Adipocyte (in vitro differentiated cells): ENCODE measurements around the gene C19orf38.

Experiments used
- DNase-seq: peaks from one replicate; pipeline ENCODE4 v3.0.0-alpha.2; 2015; ENCODE audit warnings: low read depth
- H3K27me3 ChIP-seq: replicated peaks from 2 replicates; pipeline ENCODE4 v1.7.0; 2013; ENCODE audit warnings: mild to moderate bottlenecking, low read length, moderate library complexity; ENCODE audit not compliant: control insufficient read depth, insufficient read depth
- H3K36me3 ChIP-seq: 2 replicates; pipeline ENCODE4 v1.7.0; 2013; ENCODE audit warnings: low read length, mild to moderate bottlenecking, moderate library complexity; ENCODE audit not compliant: control insufficient read depth, insufficient read depth, severe bottlenecking
- H3K4me1 ChIP-seq: 2 replicates; pipeline ENCODE4 v1.7.0; 2013; ENCODE audit warnings: mild to moderate bottlenecking, low read length, moderate library complexity; ENCODE audit not compliant: control insufficient read depth, insufficient read depth
- H3K4me3 ChIP-seq: 2 replicates; pipeline ENCODE4 v1.7.0; 2013; ENCODE audit warnings: mild to moderate bottlenecking, low read length, moderate library complexity
- H3K9ac ChIP-seq: 2 replicates; pipeline ENCODE4 v1.7.0; 2013; ENCODE audit warnings: mild to moderate bottlenecking, low read length, moderate library complexity
- H3K9me3 ChIP-seq: 2 replicates; pipeline ENCODE4 v1.7.0; 2013; ENCODE audit warnings: mild to moderate bottlenecking, low read length, moderate library complexity; ENCODE audit not compliant: control insufficient read depth

The C19orf38 gene

DNA sequence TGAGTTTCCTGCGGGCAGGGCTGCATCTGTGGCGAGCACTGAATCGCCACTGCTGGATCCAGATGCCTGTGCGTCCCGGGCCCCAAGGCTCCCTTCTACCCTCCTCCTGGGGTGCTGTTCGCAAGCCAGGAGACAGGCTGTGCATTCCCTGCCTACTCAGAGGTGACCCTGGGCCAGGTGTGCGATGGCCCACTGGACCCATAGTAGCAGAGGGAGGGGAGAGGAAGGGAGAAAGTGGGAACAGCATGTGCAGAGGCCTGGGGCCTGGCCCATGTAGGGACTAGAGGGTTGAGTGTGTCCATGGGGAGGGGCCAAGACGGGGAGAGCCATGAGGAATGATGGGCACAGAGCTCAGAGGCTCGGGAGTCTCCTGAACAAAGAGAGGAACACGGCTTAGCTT is 50.4 kb downstream of the C19orf38 start:
- H3K4me3 ChIP-seq = no peak overlapping the region
- H3K4me1 ChIP-seq = no peaks in the 10 kb centered on the region
- H3K9ac ChIP-seq = no peak overlapping the region
- no peaks in the 10 kb centered on the region for H3K27me3 ChIP-seq
- H3K9me3 ChIP-seq = no peaks in the 10 kb centered on the region
- no peak for DNase-seq
- no peaks in the 10 kb centered on the region for H3K36me3 ChIP-seq

GRCh38 chr19:10899151-10899653 is 51.0 kb downstream of the C19orf38 start:
- DNase-seq = no peak
- Histone ChIP-seq H3K36me3 (no peaks in the 10 kb centered on the region), H3K4me1 (no peaks in the 10 kb centered on the region), H3K4me3 (no peak overlapping the region), H3K9me3 (no peaks in the 10 kb centered on the region), H3K9ac (no peak overlapping the region), H3K27me3 (no peaks in the 10 kb centered on the region)

DNA sequence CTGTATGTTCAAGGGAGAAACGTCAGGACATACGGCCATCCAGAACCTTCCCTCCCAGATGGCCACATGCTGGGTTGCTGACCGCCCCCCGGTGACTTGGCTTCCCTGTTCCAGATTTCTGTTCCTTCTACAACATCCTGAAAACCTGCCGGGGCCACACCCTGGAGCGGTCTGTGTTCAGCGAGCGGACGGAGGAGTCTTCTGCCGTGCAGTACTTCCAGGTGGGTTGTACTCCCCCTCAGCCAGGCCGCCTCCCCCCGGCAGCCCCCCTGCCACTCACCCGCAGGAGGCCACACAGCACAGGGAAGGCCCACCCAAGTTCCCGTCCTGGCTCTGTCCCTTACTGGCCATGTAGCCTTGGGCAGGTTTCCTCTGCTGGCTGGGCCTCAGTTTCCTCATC is 59.7 kb downstream of the C19orf38 start:
- Histone ChIP-seq H3K9ac (no peak overlapping the region), H3K36me3 (peaks cover 40% of the 10 kb centered on the region), H3K27me3 (no peaks in the 10 kb centered on the region), H3K4me3 (no peak overlapping the region), H3K9me3 (no peaks in the 10 kb centered on the region), H3K4me1 (no peaks in the 10 kb centered on the region)
- no peak for DNase-seq

GRCh38 chr19:10908380-10908960 is 60.3 kb downstream of the C19orf38 start:
- peaks cover 41% of the 10 kb centered on the region for H3K36me3 ChIP-seq
- no peak overlapping the region for H3K9ac ChIP-seq
- no peaks in the 10 kb centered on the region for H3K27me3 ChIP-seq
- no peaks in the 10 kb centered on the region for H3K9me3 ChIP-seq
- no peaks in the 10 kb centered on the region for H3K4me1 ChIP-seq
- no peak overlapping the region for H3K4me3 ChIP-seq
- DNase-seq = no peak

DNA sequence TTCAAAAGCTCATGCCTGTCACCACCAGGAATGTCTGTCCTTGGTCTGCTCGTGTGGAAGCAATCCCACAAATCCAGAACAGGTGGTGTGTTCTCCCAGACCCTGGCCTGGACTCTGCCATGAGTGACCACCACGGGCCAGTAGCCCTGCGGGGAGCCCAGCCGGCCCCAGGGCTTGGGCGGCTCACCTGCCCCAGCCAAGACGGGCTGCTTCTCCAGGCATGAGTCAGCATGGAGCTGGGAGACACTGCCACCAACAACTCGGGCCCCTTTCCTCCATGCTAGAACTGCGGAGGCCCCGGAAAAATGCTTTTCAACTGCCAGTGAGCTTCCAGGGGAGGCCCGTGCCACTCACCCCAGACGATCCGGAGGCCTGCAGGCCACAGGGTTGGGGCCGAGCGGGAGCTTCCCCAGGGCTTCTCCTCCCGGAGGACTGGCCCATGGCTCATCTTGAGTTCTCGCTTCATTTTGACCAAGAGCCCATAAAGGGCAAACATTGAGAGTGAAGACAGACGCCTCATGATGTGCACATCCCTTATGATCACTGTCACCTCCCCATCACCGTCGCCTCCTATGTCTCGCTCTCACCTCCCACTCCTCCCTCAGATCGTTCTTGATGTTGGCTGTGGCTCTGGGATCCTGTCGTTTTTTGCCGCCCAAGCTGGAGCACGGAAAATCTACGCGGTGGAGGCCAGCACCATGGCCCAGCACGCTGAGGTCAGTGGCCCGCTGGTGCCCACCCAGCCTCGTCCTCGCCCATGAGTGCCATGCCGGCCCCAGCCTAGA is 63.6 kb downstream of the C19orf38 start:
- DNase-seq = no peak
- no peak overlapping the region for H3K4me3 ChIP-seq
- peaks cover 47% of the 10 kb centered on the region for H3K36me3 ChIP-seq

DNA sequence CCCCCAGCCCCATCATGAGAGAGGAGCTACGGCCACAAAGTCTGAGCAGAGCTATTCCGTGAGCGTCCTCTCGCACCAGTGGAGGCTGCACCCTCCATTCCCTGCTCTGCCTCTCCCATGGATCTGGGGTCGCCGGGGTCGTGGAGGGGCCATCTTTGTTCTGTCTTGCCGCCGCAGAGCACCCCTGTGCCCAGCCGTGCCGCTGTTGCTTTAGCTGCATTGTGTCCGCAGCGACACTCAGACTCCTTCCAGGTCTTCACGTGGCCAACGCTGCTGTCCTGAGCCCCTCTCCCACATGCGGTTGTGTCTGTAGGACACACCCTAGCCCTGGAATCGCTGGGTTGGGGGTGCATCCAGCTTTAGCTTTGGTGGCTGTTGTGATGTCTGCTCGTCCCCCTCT is 64.4 kb downstream of the C19orf38 start:
- no peak overlapping the region for H3K4me3 ChIP-seq
- H3K36me3 ChIP-seq = peaks cover 48% of the 10 kb centered on the region
- no peaks in the 10 kb centered on the region for H3K9me3 ChIP-seq
- DNase-seq = no peak
- H3K27me3 ChIP-seq = no peaks in the 10 kb centered on the region
- peaks cover 14% of the 10 kb centered on the region for H3K4me1 ChIP-seq
- no peak overlapping the region for H3K9ac ChIP-seq

More for the DNA sequence above, 63.6 kb downstream of the C19orf38 start:
- Histone ChIP-seq H3K9ac (no peak overlapping the region), H3K27me3 (no peaks in the 10 kb centered on the region), H3K9me3 (no peaks in the 10 kb centered on the region), H3K4me1 (peaks cover 14% of the 10 kb centered on the region)

DNA sequence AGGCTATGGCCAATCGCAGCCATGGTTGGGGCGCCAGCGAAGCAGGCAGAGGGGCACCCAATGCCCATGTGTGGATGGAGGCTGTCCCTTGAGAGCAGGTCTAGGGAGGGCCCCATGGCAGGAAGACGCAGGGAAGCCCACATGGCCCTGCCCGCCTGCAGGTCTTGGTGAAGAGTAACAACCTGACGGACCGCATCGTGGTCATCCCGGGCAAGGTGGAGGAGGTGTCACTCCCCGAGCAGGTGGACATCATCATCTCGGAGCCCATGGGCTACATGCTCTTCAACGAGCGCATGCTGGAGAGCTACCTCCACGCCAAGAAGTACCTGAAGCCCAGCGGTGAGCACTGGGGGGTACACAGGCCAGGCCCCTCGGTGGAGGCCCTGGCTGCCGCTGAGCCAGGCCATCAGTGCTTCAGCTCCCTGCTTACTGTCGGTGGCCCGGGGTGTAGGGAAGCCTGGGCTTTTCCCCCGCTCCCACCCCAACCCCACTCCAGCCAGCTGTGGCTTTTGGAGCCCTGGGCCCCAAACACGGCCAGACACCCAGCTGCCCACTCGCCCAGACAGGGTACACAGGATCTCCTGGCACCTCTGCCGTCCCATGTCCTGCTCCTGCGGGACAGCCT is 65.6 kb downstream of the C19orf38 start:
- Histone ChIP-seq H3K4me1 (peaks cover 14% of the 10 kb centered on the region), H3K27me3 (no peaks in the 10 kb centered on the region), H3K4me3 (no peak overlapping the region), H3K9ac (no peak overlapping the region), H3K9me3 (no peaks in the 10 kb centered on the region), H3K36me3 (peaks cover 36% of the 10 kb centered on the region)
- DNase-seq = no peak

DNA sequence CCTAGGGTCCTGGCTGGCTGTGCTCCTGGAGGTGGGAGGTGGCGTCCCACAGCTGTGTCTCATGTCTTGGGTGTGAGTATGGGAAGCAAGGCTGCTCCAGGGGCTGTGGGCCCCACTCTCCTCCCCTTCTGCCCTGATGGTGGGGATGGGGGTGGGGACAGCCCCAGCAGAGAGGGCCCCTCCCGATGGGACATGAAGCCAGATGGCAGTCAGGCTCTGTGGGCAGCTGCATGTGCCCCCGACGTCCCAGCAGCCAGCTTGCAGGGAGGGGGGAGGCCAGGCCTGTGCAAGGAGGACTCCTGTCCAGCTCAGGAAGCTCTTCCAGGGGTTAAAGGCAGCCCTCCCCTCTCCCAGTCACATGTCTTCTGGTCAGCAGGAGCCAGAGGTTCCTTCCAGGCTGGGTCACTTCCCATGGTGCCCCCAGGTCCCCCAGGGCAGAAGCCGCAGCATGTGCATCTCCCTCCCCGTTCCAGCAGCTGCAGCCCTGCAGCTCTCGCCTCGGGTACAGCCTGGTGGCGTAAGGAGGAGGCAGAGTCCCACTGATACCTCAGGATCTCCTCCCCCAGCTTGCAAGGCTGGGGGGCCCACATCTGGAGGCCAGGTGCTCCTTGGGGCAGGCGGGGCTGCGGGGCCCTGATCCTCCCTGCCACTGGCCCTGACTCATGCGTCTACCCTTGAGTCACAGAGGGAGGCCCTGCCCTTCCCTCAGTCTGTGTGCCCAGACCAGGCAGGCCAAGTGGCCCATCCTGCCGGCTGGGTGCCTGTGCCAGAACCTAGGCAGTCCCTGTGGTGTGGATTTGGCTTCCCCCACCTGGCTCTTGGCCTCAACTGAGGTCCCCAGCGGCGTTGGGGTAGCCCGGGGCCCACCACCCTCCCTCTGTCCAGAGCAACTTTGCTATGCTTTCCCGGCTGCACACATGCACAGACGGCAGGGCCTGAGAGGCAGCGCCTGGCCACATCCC is 67.2 kb downstream of the C19orf38 start:
- no peaks in the 10 kb centered on the region for H3K27me3 ChIP-seq
- H3K9me3 ChIP-seq = no peaks in the 10 kb centered on the region
- H3K9ac ChIP-seq = peak overlapping the region; percentile 7
- peaks cover 40% of the 10 kb centered on the region for H3K36me3 ChIP-seq
- no peak overlapping the region for H3K4me3 ChIP-seq
- peak; percentile 82 for DNase-seq
- H3K4me1 ChIP-seq = peaks cover 14% of the 10 kb centered on the region

DNA sequence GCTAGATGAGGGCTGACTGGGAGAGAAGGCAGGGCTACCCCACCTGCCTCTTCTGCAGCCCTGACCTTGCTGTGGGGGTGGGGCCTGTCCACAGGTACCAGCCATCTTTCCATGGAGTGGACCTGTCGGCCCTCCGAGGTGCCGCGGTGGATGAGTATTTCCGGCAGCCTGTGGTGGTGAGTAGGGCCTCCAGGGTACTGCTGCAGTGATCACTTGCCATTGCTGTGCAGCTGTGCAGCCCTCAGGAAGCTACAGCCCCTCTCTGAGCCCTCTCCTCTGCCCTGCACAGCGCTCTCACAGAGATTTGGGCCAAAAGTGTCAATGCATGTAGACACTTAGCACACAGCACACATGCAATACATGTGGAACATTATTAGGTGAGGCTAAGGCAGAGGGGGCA is 68.4 kb downstream of the C19orf38 start:
- Histone ChIP-seq H3K9me3 (no peaks in the 10 kb centered on the region), H3K27me3 (no peaks in the 10 kb centered on the region), H3K4me3 (no peak overlapping the region), H3K4me1 (peaks cover 14% of the 10 kb centered on the region), H3K9ac (no peak overlapping the region), H3K36me3 (peaks cover 43% of the 10 kb centered on the region)
- DNase-seq = no peak

GRCh38 chr19:10918359-10918758 is 70.1 kb downstream of the C19orf38 start:
- Histone ChIP-seq H3K36me3 (peaks cover 47% of the 10 kb centered on the region), H3K4me1 (peaks cover 14% of the 10 kb centered on the region), H3K9me3 (no peaks in the 10 kb centered on the region), H3K27me3 (no peaks in the 10 kb centered on the region), H3K4me3 (no peak overlapping the region), H3K9ac (no peak overlapping the region)
- DNase-seq = no peak
